Upper lobe of right lung (tissue), 1 donor: ENCODE data around the gene PRH1. TPM values are rescaled to one million over a fixed set of nuclear protein-coding genes. Genes with fewer than 3 reads are reported as not detected.

ENCODE experiments used
- ATAC-seq: fragments of 200-7000 bp; cut with Tn5 transposase; one replicate; pipeline ENCODE4 v1.9.1; 2020; ENCODE audit warnings: mild to moderate bottlenecking, moderate library complexity
- DNase-seq: peaks from one replicate; pipeline ENCODE4 v3.0.0-alpha.2; 2020
- H3K27ac ChIP-seq: fragments of 200-600 bp; one replicate; pipeline ENCODE4 v1.8.0; 2022
- H3K27me3 ChIP-seq: fragments of 200-600 bp; one replicate; pipeline ENCODE4 v1.8.0; 2022; ENCODE audit warnings: mild to moderate bottlenecking
- H3K36me3 ChIP-seq: fragments of 200-600 bp; one replicate; pipeline ENCODE4 v1.8.0; 2022
- H3K4me1 ChIP-seq: fragments of 200-600 bp; one replicate; pipeline ENCODE4 v1.8.0; 2022
- H3K4me3 ChIP-seq: fragments of 200-600 bp; one replicate; pipeline ENCODE4 v1.8.0; 2022; ENCODE audit warnings: mild to moderate bottlenecking
- H3K9me3 ChIP-seq: fragments of 200-600 bp; one replicate; pipeline ENCODE4 v1.8.0; 2022
- CTCF ChIP-seq: fragments of 200-600 bp; IDR thresholded peaks from one replicate; pipeline ENCODE4 v1.8.0; 2022; ENCODE audit warnings: antibody characterized with exemption
- intact Hi-C: fragments of 100-400 bp; cut with DNase I; formaldehyde crosslinking; loops from one replicate; pipeline ENCODE4 v1.11.0; 2022
- total RNA-seq: library from RNA; stranded (reverse); fragmentation: NEBNext Ultra II Directional; extraction: Animal tissue kit (Norgen Biotek cat#: 25700); gene quantifications from one replicate; pipeline ENCODE4 v1.2.1, GENCODE V29; 2021
- donor health status: DM: no; HTN: yes; CAD: no; lungs with severe emphysema.

PRH1 gene
- total RNA-seq, 1 donor from 2014 or later, result 7.8 TPM

DNA sequence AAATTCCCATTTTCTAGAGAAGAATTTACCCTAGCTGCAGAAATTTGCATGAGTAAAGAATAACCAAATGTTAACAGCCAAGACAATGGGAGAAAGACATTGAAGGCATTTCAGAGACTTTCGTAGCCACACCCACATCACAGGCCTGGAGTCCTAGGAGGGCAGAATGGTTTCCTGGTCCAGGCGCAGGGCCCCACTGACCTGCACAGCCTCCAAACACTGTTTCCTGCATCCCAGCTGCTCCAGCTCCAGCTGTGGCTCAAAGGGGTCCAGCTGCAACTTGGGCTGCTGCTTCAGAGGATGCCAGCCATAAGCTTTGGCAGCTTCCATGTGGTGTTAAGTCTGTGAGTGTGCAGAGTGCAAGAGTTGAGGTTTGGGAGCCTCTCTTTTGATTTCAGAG lies 28.2 kb downstream of the PRH1 start:
- H3K4me3 ChIP-seq, result no peak overlapping the region
- H3K27me3 ChIP-seq, result no peaks in the 10 kb centered on the region
- DNase-seq (no peak), ATAC-seq (no peak)
- no peak overlapping the region for H3K27ac ChIP-seq
- H3K9me3 ChIP-seq, result no peaks in the 10 kb centered on the region
- no peaks in the 10 kb centered on the region for H3K36me3 ChIP-seq
- H3K4me1 ChIP-seq, result no peaks in the 10 kb centered on the region
- no peak for TF ChIP-seq CTCF
- intact Hi-C loops, result no loop called here

GRCh38 chr12:10853776-10854175 lies 30.3 kb downstream of the PRH1 start:
- no peaks in the 10 kb centered on the region for H3K36me3 ChIP-seq
- H3K9me3 ChIP-seq, result no peaks in the 10 kb centered on the region
- intact Hi-C loops, result no loop called here
- H3K27me3 ChIP-seq, result no peaks in the 10 kb centered on the region
- no peak overlapping the region for H3K4me3 ChIP-seq
- ATAC-seq (no peak), DNase-seq (no peak)
- TF ChIP-seq CTCF, result no peak
- no peaks in the 10 kb centered on the region for H3K4me1 ChIP-seq
- no peak overlapping the region for H3K27ac ChIP-seq

DNA sequence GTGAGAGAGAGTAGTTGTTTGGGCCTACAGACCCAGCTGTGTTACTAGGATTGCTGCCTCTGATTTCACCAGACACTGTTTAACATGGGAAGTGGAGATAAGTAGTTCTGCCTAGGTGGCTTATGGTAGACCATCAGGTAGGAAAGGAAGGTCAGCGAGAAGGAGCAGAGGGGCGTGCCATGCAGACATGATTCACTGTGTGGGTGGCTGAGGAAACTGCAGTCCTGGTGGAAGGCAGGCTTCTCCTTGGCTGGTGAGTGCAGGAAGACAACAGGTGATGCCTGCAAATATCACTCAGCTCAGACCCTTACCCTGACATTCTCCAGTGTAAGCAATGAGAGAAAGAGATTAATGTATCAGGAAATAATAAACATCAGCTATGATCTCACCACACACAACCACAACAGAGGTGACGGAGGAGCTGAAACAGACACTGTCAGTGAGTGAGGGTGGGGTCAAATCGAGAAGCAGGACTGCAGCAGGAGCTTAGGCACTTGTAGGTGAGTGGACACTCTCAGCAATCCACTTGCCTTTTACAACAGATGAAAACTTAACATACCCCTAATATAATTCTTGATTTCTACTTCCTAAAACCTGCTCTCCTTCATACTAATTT lies 32.7 kb downstream of the PRH1 start:
- no peak for TF ChIP-seq CTCF
- DNase-seq, result no peak
- intact Hi-C loops, result no loop called here
- no peaks in the 10 kb centered on the region for H3K4me1 ChIP-seq
- no peaks in the 10 kb centered on the region for H3K9me3 ChIP-seq
- H3K27me3 ChIP-seq, result no peaks in the 10 kb centered on the region
- no peak overlapping the region for H3K4me3 ChIP-seq
- ATAC-seq, result no peak
- no peaks in the 10 kb centered on the region for H3K36me3 ChIP-seq
- no peak overlapping the region for H3K27ac ChIP-seq

GRCh38 chr12:10849425-10849878 lies 34.6 kb downstream of the PRH1 start, which contains the start of gene PRR4:
Gene PRR4, minus strand, starts transcription at chr12:10849475. Its CDS starts 38 bp downstream, at chr12:10849437.
- no peaks in the 10 kb centered on the region for H3K4me1 ChIP-seq
- H3K9me3 ChIP-seq, result no peaks in the 10 kb centered on the region
- ATAC-seq (no peak), DNase-seq (no peak)
- no peak within 1 kb of the TSS for H3K27ac ChIP-seq
- no peaks in the 10 kb centered on the region for H3K36me3 ChIP-seq
- H3K27me3 ChIP-seq, result no peaks in the 10 kb centered on the region
- intact Hi-C loops, result no loop called here
- H3K4me3 ChIP-seq, result no peak within 1 kb of the TSS
- no peak for TF ChIP-seq CTCF

DNA sequence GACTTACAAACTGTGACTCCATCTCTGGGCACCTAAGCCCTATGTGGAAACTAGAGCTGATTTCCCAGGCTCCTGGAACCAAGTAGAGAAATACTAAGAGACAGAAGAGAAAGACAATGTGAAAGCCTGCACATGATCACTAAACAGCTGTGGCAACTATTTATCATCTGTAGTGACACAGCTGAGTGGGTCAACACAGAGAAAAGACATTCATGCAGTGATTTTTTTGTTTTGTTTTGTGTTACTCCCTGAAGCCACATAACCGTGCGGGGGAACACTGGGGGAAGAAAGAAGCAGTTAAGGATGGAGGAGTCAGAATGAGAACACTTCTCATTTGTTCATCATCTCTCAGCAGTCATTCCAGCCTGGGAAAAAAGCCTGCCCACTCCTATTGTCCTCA lies 36.3 kb downstream of the PRH1 start:
- Histone ChIP-seq H3K27me3 (no peaks in the 10 kb centered on the region), H3K36me3 (no peaks in the 10 kb centered on the region), H3K9me3 (no peaks in the 10 kb centered on the region), H3K4me1 (no peaks in the 10 kb centered on the region), H3K4me3 (no peak overlapping the region), H3K27ac (no peak overlapping the region)
- ATAC-seq (no peak), DNase-seq (no peak)
- no peak for TF ChIP-seq CTCF
- intact Hi-C loops, result no loop called here

DNA sequence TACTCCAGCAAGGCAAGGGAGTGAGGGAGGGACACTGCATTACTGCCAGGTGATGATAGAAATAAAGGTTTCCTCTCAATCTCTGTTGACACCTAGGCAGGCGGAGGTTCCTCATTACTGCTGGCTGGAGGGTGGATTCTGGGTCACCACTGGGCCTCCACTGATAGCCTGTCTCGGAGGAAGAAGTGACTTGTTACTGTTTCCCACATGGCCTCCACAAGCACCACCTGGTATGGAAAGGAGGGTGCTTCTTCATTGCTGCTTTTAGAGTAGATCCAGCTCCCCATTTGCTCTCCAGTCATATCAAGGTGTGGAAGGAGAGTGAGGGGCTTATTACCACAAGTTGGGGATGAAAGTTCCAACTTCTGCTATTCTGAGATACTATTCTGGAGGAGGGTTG lies 41.2 kb downstream of the PRH1 start:
- Histone ChIP-seq H3K9me3 (no peaks in the 10 kb centered on the region), H3K4me1 (no peaks in the 10 kb centered on the region), H3K4me3 (no peak overlapping the region), H3K27me3 (no peaks in the 10 kb centered on the region), H3K27ac (no peak overlapping the region), H3K36me3 (no peaks in the 10 kb centered on the region)
- ATAC-seq (no peak), DNase-seq (no peak)
- intact Hi-C loops, result no loop called here
- no peak for TF ChIP-seq CTCF
